GM21447 (cell line): ENCODE data around the gene SHFL.

Experiments
- ATAC-seq: cut with Tn5 transposase; IDR thresholded peaks from one replicate; pipeline ENCODE4 v1.9.1; 2021; ENCODE audit not compliant: unreplicated experiment

Gene SHFL

GRCh38 chr19:10107817-10108367 is 21.8 kb downstream of the SHFL start:
- no peak for ATAC-seq

- no peak for ATAC-seq
These were observed 23.4 kb downstream of the SHFL start for GRCh38 chr19:10109528-10109927.

- ATAC-seq: no peak
These were observed 24.2 kb downstream of the SHFL start for GRCh38 chr19:10110076-10110971.

- no peak for ATAC-seq
These were observed 24.8 kb downstream of the SHFL start for GRCh38 chr19:10110972-10111317.

- no peak for ATAC-seq
These were observed 25.3 kb downstream of the SHFL start, which contains the start of gene P2RY11 for GRCh38 chr19:10111405-10111811. Gene P2RY11, plus strand, starts transcription at chr19:10111693. Its CDS starts 29 bp downstream, at chr19:10111722.

GRCh38 chr19:10112037-10112761 is 26.1 kb downstream of the SHFL start:
- ATAC-seq: no peak

- no peak for ATAC-seq
These were observed 26.9 kb downstream of the SHFL start for GRCh38 chr19:10112895-10113591.

- no peak for ATAC-seq
These were observed 27.5 kb downstream of the SHFL start for GRCh38 chr19:10113592-10113963.

- no peak for ATAC-seq
These were observed 28.0 kb downstream of the SHFL start for GRCh38 chr19:10113964-10114650.

- no peak for ATAC-seq
These were observed 28.7 kb downstream of the SHFL start for GRCh38 chr19:10114651-10115391.

GRCh38 chr19:10115392-10116084 is 29.4 kb downstream of the SHFL start:
- no peak for ATAC-seq

GRCh38 chr19:10116085-10116865 is 30.2 kb downstream of the SHFL start:
- ATAC-seq: no peak

- ATAC-seq: no peak
These were observed 30.9 kb downstream of the SHFL start for GRCh38 chr19:10116866-10117616.

GRCh38 chr19:10118960-10119359 is 32.8 kb downstream of the SHFL start:
- ATAC-seq: no peak

GRCh38 chr19:10120538-10121189 is 34.5 kb downstream of the SHFL start:
- ATAC-seq: no peak

GRCh38 chr19:10122045-10122444 is 35.9 kb downstream of the SHFL start:
- ATAC-seq: no peak

- no peak for ATAC-seq
These were observed 38.3 kb downstream of the SHFL start for GRCh38 chr19:10124429-10124828.
